ENCODE data around the gene NOVA2. TPM values are rescaled to one million over a fixed set of nuclear protein-coding genes. Genes with fewer than 3 reads are reported as not detected.

NOVA2 gene
- total RNA-seq, 2 experiments from 2014 or later, result not detected

DNA sequence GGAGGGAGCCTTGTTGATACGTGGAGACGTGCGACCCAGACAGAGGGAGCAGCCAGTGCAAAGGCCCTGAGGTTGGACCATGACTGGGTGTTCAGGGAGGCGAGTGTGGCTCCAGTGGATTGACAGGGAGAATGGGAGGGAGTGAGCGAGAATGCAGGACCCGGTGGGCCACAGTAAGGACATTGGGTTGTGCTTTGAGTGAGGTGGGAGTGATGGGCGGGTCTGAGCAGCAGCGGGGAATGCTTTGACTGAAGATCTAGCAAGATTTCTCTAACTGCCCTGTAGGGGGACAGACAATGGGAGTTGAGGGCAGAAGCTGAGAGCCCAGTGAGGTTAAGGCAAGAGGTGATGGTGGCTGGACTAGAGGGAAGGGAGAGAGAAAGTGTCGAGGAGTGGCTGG is 51.4 kb downstream of the NOVA2 start:
- POLR2A ChIA-PET, result no interaction called here
- Mint-ChIP-seq H3K4me3 (no peak overlapping the region), H3K27me3 (peaks cover 19% of the 10 kb centered on the region), H3K36me3 (ENCODE audit: low read depth) (no peaks in the 10 kb centered on the region), H3K4me1 (ENCODE audit: low read depth) (no peaks in the 10 kb centered on the region), H3K9me3 (no peaks in the 10 kb centered on the region), H3K27ac (no peak overlapping the region)
- H3K9me3 ChIP-seq (ENCODE audit: control insufficient read depth in 1 of 2, insufficient read depth in 1 of 2, low read length in 2 of 2), result no peaks in the 10 kb centered on the region
- H3K4me3 ChIP-seq (ENCODE audit: low read length), result no peak overlapping the region
- no peak for DNase-seq
- TF ChIP-seq, protein P1, sequence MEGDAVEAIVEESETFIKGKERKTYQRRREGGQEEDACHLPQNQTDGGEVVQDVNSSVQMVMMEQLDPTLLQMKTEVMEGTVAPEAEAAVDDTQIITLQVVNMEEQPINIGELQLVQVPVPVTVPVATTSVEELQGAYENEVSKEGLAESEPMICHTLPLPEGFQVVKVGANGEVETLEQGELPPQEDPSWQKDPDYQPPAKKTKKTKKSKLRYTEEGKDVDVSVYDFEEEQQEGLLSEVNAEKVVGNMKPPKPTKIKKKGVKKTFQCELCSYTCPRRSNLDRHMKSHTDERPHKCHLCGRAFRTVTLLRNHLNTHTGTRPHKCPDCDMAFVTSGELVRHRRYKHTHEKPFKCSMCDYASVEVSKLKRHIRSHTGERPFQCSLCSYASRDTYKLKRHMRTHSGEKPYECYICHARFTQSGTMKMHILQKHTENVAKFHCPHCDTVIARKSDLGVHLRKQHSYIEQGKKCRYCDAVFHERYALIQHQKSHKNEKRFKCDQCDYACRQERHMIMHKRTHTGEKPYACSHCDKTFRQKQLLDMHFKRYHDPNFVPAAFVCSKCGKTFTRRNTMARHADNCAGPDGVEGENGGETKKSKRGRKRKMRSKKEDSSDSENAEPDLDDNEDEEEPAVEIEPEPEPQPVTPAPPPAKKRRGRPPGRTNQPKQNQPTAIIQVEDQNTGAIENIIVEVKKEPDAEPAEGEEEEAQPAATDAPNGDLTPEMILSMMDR (IDR thresholded peaks at IDR 0.05), result no peak
- no peak for ATAC-seq (ENCODE audit: poor library complexity)
- CTCF ChIA-PET, result no interaction called here
- intact Hi-C loops (cut with DNase I, micrococcal nuclease), result loop anchor here in 1 of 2 experiments (10.0 kb wide), 1 partner anchor 423 kb away; the partner anchor contains the start of gene PPP5C
- no peaks in the 10 kb centered on the region for H3K27me3 ChIP-seq (ENCODE audit: control insufficient read depth in 1 of 2, insufficient read depth in 2 of 2, low read length in 2 of 2)
- no peaks in the 10 kb centered on the region for H3K4me1 ChIP-seq (ENCODE audit: insufficient read depth, low read length)
- H3K27ac ChIP-seq (ENCODE audit: low read depth in 1 of 2, low read length in 2 of 2), result no peak overlapping the region
- H3K36me3 ChIP-seq (ENCODE audit: insufficient read depth, low read length), result no peaks in the 10 kb centered on the region

DNA sequence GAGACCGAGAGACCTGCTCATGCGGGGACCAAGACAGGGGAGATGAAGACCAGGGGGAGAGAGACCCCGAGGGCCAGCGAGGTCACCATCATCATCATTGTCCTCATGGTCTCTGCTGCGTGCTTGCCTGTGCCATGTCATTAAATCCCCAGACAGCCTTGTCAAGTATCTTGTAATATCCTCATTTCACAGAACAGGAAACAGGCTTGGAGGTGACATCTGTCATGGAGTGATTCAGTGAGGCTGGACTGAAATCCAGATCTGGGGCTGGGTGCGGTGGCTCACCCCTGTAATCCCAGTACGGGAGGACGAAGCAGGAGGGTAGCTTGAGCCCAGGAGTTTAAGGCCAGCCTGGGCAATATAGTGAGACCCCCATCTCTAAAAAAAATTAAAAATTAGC is 53.2 kb downstream of the NOVA2 start:
- Mint-ChIP-seq H3K27me3 (peaks cover 27% of the 10 kb centered on the region), H3K36me3 (ENCODE audit: low read depth) (no peaks in the 10 kb centered on the region), H3K4me3 (no peak overlapping the region), H3K4me1 (ENCODE audit: low read depth) (no peaks in the 10 kb centered on the region), H3K27ac (no peak overlapping the region), H3K9me3 (no peaks in the 10 kb centered on the region)
- Histone ChIP-seq H3K27ac (ENCODE audit: low read depth in 1 of 2, low read length in 2 of 2) (no peak overlapping the region), H3K27me3 (ENCODE audit: control insufficient read depth in 1 of 2, insufficient read depth in 2 of 2, low read length in 2 of 2) (no peaks in the 10 kb centered on the region), H3K4me3 (ENCODE audit: low read length) (no peak overlapping the region), H3K4me1 (ENCODE audit: insufficient read depth, low read length) (no peaks in the 10 kb centered on the region), H3K9me3 (ENCODE audit: control insufficient read depth in 1 of 2, insufficient read depth in 1 of 2, low read length in 2 of 2) (no peaks in the 10 kb centered on the region), H3K36me3 (ENCODE audit: insufficient read depth, low read length) (no peaks in the 10 kb centered on the region)
- ChIA-PET CTCF (no interaction called here), POLR2A (no interaction called here)
- TF ChIP-seq, protein P1 (IDR thresholded peaks at IDR 0.05), result no peak
- intact Hi-C loops (cut with DNase I, micrococcal nuclease), result loop anchor here in 1 of 2 experiments (10.0 kb wide), 1 partner anchor 424 kb away; the partner anchor contains the start of gene PPP5C
- DNase-seq (no peak), ATAC-seq (ENCODE audit: poor library complexity) (no peak)

DNA sequence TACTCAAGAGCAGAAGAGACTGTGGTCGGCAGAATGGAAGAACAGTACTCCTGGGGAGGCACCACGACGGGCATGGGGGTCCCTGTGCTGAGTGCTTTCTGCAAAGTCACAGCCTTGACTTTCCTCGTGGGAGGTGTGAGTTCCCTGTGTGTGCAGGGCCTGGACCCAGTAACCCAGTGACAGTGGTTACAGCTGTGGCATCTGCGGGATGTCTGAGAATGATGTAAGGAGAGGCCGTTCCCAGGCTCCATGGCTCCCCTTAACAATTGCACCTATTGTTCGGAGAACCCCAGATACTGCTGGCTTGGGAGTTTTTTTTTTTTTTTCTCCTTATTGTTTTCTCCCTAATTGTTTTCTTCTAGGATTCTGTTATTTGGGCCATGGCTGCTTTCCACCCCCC is 54.0 kb downstream of the NOVA2 start:
- H3K4me3 ChIP-seq (ENCODE audit: low read length), result no peak overlapping the region
- no peaks in the 10 kb centered on the region for H3K27me3 ChIP-seq (ENCODE audit: control insufficient read depth in 1 of 2, insufficient read depth in 2 of 2, low read length in 2 of 2)
- no peaks in the 10 kb centered on the region for H3K36me3 ChIP-seq (ENCODE audit: insufficient read depth, low read length)
- DNase-seq (no peak), ATAC-seq (ENCODE audit: poor library complexity) (no peak)
- H3K4me3 Mint-ChIP-seq, result no peak overlapping the region
- intact Hi-C loops (cut with DNase I, micrococcal nuclease), result loop anchor here in 1 of 2 experiments (10.0 kb wide), 1 partner anchor 425 kb away; the partner anchor contains the start of gene PPP5C
- TF ChIP-seq, protein P1 (IDR thresholded peaks at IDR 0.05), result no peak
- no peaks in the 10 kb centered on the region for H3K36me3 Mint-ChIP-seq (ENCODE audit: low read depth)
- H3K27ac ChIP-seq (ENCODE audit: low read depth in 1 of 2, low read length in 2 of 2), result no peak overlapping the region
- H3K9me3 Mint-ChIP-seq, result no peaks in the 10 kb centered on the region
- CTCF ChIA-PET, result no interaction called here
- H3K27ac Mint-ChIP-seq, result no peak overlapping the region
- H3K4me1 ChIP-seq (ENCODE audit: insufficient read depth, low read length), result no peaks in the 10 kb centered on the region
- H3K27me3 Mint-ChIP-seq, result peaks cover 30% of the 10 kb centered on the region
- H3K4me1 Mint-ChIP-seq (ENCODE audit: low read depth), result no peaks in the 10 kb centered on the region
- H3K9me3 ChIP-seq (ENCODE audit: control insufficient read depth in 1 of 2, insufficient read depth in 1 of 2, low read length in 2 of 2), result no peaks in the 10 kb centered on the region
- POLR2A ChIA-PET, result no interaction called here

Measured in CD4-positive, alpha-beta T cell (primary cell).